Measurements from ENCODE around the gene NDUFA5.

NDUFA5 gene

DNA sequence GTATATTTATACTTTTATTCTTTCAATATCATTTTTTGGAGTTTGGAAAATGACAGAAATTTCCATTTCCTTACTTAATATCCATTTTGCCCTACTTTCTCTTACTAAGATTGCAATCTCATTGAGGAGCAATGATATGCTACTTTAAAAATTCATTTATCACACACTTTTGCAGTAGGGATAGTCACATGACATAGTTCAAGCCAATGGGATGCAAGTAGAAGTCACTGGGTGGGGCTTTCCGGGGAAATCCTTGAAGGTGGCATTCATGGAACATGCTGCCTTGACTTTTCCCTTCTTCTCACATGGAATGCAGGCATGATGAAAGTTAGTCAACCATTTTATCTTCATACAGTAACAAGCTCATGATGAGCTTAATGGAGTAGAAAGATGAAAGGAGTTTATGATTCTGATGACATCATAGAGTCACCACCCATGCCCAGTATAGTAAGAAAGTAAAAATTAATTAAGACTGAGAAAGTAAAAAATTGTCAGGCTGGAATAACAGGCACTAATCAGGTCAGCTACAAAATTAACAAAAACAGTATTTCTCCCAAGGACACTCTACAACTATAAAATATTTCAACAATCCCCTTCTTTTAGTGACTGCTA, 56.6 kb downstream of the NDUFA5 start:
- DNase-seq = no peak

DNA sequence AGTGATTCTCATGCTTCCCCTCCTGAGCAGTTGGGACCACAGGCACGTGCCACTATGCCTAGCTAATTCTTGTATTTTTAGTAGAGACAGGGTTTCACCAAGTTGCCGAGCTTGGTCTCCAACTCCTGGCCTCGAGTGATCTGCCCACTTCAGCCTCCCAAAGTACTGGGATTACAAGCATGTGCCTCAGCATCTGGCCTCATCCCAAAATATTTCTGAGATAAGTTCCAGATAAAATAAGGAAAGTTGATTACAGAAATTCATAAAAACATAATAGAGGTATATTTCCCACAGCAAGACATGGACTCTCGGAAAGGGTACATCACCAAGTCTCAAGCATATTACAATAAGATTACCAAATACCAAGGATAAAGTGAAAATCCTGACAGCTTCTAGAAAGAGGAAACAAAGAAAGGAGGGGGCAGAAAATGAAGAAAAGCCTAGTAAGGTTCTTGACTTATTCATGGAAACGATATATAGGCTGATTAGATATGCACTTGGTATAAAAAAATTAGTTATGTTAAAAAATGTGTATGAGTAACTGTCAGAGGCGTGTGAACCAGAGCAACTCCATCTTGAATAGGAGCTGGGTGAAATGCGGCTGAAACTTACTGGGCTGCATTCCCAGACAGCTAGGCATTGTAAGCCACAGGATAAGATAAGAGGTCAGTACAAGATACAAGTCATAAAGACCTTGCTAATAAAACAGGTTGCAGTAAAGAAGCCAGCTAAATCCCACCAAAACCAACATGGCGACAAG, 58.2 kb downstream of the NDUFA5 start:
- DNase-seq = no peak

DNA sequence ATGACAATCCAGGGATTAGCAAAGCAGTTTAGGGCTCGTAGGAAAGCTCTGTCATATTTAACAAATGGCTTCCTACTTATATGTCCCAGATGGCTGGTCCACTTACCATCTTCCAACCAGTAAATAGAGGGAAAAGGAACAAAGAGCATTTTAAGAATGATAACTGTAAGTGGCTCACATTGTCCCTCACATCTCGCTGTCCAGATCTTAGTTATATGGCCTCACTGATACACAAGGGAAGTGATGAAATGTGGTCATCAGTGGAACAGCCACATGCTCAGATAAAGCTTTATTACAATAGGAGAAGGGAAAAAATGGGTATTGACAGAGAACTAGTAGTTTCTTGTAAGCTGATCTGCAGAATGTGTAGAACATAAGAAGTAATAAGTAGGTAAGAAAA, 59.0 kb downstream of the NDUFA5 start:
- DNase-seq = no peak

DNA sequence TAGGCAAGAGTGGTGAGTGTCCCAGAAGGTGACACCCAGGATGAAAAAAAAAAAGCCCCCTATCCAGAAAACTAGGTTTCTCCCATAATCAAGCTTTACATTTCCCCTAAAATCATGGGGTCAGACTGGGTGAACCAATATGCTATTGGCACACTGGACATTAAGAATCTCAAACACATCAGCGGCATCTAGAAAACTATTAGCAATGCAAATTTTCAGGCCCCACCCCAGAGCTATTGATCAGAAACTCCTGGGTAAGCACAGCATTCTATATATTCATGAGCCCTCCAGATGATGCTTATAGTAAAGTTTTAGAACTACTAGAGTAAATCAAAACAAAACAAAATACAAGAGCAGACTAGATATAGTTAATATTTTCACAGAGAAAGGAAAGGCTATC, 59.6 kb downstream of the NDUFA5 start:
- DNase-seq = no peak

DNA sequence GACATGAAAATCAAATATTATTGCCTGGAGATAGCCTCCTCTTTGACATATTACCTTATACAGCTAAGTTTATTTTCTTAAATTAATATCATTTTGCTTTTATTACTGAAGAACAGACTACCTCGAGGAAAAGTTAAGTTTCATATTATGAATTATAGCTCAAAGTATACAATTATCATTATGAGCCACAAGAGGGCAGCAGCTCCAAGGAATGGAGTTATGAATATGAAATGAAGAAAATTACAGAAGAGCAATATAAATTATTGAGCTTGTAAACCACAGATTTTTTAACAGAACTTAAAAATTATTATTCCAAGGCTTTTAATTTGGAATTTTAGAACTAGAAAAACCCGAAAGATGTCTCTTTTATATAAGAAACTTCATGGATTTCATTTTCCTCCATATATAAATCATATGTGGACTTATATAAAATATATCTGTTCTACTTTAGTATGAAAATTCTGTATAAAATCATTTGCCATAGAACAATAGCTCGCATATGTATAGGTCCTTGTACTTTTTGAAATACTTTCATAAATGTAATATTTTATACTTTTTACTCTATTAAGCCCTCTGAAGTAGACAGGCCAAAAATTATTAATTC, 63.3 kb downstream of the NDUFA5 start:
- peak; percentile 69 for DNase-seq

DNA sequence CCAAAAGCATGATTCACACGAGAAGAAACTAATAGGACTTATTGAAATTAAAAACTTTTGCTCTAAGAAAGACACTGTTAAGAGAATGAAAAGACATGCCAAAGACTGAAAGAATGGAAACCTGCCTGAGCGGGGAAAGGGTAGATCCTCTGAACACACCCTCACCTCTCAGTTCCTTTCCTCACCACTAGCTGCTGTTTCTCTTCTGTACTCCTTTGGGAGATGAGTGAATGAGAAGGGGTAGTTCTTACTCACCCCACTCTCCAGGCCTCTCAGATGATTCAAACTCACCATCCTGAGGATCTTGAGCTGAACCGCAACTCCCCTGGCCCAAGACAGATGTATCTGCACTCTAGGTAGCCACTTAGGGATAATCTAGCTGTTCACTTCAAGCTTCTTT, 65.1 kb downstream of the NDUFA5 start:
- no peak for DNase-seq

Data from NCI-H1105 treated with DMSO at 0.1 percent for 48 hours (cell line).